GM12878 (cell line): ENCODE measurements around the gene BSPRY. TPM values are rescaled to one million over a fixed set of nuclear protein-coding genes. Genes with fewer than 3 reads are reported as not detected.

Experiments
- ATF2 ChIP-seq: IDR thresholded peaks from 2 replicates; pipeline ENCODE4 v1.6.1; 2012; ENCODE audit warnings: low read length, inconsistent platforms
- BMI1 ChIP-seq: fragments of 450-650 bp; IDR thresholded peaks from 2 replicates; pipeline ENCODE4 v1.6.1; 2016; ENCODE audit warnings: mild to moderate bottlenecking, moderate library complexity, borderline replicate concordance
- CBX3 ChIP-seq: fragments of 200-600 bp; sonication (generic); IDR thresholded peaks from 2 replicates; pipeline ENCODE4 v1.6.1; 2016; ENCODE audit warnings: low read depth, borderline replicate concordance
- E4F1 ChIP-seq: fragments of 450-650 bp; IDR thresholded peaks from 2 replicates; pipeline ENCODE4 v1.6.1; 2018; ENCODE audit warnings: borderline replicate concordance, mild to moderate bottlenecking; ENCODE audit not compliant: partially characterized antibody
- GABPA ChIP-seq: IDR thresholded peaks from 2 replicates; pipeline ENCODE4 v1.6.1; 2014; ENCODE audit warnings: antibody characterized with exemption, low read depth, mild to moderate bottlenecking, inconsistent platforms
- HCFC1 ChIP-seq: fragments of 150-350 bp; IDR thresholded peaks from 2 replicates; pipeline ENCODE4 v1.6.1; 2014; ENCODE audit warnings: low read length
- NR2C1 ChIP-seq: fragments of 450-650 bp; IDR thresholded peaks from 2 replicates; pipeline ENCODE4 v1.6.1; 2017; ENCODE audit warnings: antibody characterized with exemption, mild to moderate bottlenecking, moderate library complexity
- PBX3 ChIP-seq: IDR thresholded peaks from 2 replicates; pipeline ENCODE4 v1.6.1; 2011; ENCODE audit warnings: mild to moderate bottlenecking, low read depth, low read length, moderate library complexity; ENCODE audit not compliant: insufficient replicate concordance
- POLR2AphosphoS2 ChIP-seq: IDR thresholded peaks from 2 replicates; pipeline ENCODE4 v1.6.1; 2011; ENCODE audit warnings: low read depth, mild to moderate bottlenecking, low read length, improper control_type of control experiment, moderate library complexity
- POLR2AphosphoS5 ChIP-seq: IDR thresholded peaks from 2 replicates; pipeline ENCODE4 v1.6.1; 2011; ENCODE audit warnings: mild to moderate bottlenecking, low read length, inconsistent platforms
- RB1 ChIP-seq: fragments of 450-650 bp; formaldehyde crosslinking; IDR thresholded peaks from 2 replicates; pipeline ENCODE4 v1.6.1; 2017; ENCODE audit warnings: mild to moderate bottlenecking, borderline replicate concordance
- SIX5 ChIP-seq: IDR thresholded peaks from 2 replicates; pipeline ENCODE4 v1.6.1; 2011; ENCODE audit warnings: mild to moderate bottlenecking, low read depth, low read length, moderate library complexity; ENCODE audit not compliant: severe bottlenecking
- SMAD5 ChIP-seq: IDR thresholded peaks from 2 replicates; pipeline ENCODE4 v1.6.1; 2016; ENCODE audit warnings: antibody characterized with exemption, low read depth
- TCF7 ChIP-seq: IDR thresholded peaks from 2 replicates; pipeline ENCODE4 v1.6.1; 2014; ENCODE audit warnings: antibody characterized with exemption, borderline replicate concordance
- ZBTB4 ChIP-seq: fragments of 450-650 bp; formaldehyde crosslinking; IDR thresholded peaks from 2 replicates; pipeline ENCODE4 v1.4.0; 2022; ENCODE audit warnings: mild to moderate bottlenecking, moderate library complexity
- ZNF622 ChIP-seq: fragments of 450-650 bp; IDR thresholded peaks from 2 replicates; pipeline ENCODE4 v1.6.1; 2017; ENCODE audit warnings: mild to moderate bottlenecking, inconsistent platforms
- polyA plus RNA-seq, 11 experiments: library from polyadenylated mRNA; depleted of rRNA in 4 of 11; unstranded in 6 of 11; stranded (reverse) in 5 of 11; fragments of >200 nt; fragmentation: Nextera tagmentation in 4 of 11; fragmentation: Illumina TruSeq in 1 of 11; extraction: Ambion mirVana in 4 of 11; extraction: Trizol in 1 of 11; gene quantifications; 1 replicate in 1 of 11; 2 replicates in 10 of 11; pipeline versions ENCODE4 v1.2.1 to v1.2.3, GENCODE V29; 2011 to 2016; ENCODE audit warnings: inconsistent platforms in 2 of 11, missing spikeins in 2 of 11, low read depth in 1 of 11
- total RNA-seq, 4 experiments: library from RNA; depleted of rRNA in 3 of 4; stranded (reverse); fragments of >200 nt in 3 of 4; fragmentation: Illumina TruSeq in 1 of 4; extraction: Trizol in 1 of 4; gene quantifications; 2 replicates each; pipeline versions ENCODE4 v1.2.1 to v1.2.3, GENCODE V29; 2013 to 2021
- TF ChIP-seq, protein P1 (sequence below): fragments of 450-650 bp; IDR thresholded peaks from 2 replicates; pipeline ENCODE4 v1.6.1; 2017; ENCODE audit warnings: mild to moderate bottlenecking, moderate library complexity

Gene BSPRY
- total and polyA plus RNA-seq, 10 of the 15 experiments (the other 5 are each of a cell fraction or from before 2014, with no cell fraction given): 0.45 to 6.3 (median 4.1) TPM

DNA sequence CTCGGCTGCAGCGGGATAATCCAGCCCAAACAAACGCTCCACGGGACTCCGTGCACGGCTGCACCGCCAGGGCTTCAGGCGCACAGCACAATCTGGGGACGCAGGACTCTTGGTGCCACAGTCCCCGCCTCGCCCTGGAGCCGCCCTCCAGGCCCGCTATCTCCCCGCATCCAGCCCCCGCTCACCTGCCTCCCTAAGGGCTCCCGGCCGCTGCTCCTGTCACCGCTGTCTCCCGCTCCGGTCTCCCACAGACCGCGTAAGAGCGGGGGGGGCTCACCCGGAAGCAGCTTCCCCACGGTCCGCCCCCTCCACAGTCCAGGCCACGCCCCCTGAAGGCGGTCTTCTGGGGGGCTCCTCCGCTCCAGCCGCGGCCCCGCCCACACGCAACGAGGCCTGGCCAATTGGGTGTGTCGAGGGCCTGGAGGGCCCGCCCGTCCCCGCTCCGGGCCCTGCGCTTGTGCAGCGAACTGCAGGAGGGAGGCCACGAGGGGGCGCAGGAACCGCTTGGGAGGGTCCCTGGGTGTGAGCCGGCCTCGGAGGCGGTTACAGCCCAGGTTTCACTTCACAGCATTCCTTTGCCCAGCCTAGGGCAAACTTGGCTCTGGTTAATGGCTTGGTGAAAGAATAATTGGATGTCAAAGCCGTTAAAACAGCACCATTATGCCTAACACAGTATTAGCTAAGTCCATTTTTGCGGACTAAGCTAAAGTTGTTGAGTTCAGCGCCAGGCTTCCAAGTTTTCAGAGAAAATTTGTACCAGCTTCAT lies 51.9 kb downstream of the BSPRY start, which contains the start of gene ALAD (continued):
- TF ChIP-seq, protein P1, sequence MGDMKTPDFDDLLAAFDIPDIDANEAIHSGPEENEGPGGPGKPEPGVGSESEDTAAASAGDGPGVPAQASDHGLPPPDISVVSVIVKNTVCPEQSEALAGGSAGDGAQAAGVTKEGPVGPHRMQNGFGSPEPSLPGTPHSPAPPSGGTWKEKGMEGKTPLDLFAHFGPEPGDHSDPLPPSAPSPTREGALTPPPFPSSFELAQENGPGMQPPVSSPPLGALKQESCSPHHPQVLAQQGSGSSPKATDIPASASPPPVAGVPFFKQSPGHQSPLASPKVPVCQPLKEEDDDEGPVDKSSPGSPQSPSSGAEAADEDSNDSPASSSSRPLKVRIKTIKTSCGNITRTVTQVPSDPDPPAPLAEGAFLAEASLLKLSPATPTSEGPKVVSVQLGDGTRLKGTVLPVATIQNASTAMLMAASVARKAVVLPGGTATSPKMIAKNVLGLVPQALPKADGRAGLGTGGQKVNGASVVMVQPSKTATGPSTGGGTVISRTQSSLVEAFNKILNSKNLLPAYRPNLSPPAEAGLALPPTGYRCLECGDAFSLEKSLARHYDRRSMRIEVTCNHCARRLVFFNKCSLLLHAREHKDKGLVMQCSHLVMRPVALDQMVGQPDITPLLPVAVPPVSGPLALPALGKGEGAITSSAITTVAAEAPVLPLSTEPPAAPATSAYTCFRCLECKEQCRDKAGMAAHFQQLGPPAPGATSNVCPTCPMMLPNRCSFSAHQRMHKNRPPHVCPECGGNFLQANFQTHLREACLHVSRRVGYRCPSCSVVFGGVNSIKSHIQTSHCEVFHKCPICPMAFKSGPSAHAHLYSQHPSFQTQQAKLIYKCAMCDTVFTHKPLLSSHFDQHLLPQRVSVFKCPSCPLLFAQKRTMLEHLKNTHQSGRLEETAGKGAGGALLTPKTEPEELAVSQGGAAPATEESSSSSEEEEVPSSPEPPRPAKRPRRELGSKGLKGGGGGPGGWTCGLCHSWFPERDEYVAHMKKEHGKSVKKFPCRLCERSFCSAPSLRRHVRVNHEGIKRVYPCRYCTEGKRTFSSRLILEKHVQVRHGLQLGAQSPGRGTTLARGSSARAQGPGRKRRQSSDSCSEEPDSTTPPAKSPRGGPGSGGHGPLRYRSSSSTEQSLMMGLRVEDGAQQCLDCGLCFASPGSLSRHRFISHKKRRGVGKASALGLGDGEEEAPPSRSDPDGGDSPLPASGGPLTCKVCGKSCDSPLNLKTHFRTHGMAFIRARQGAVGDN: no peak
- TF ChIP-seq GABPA (no peak), RB1 (peak; percentile 68; the same call in 1 of the 2 replicates), POLR2AphosphoS2 (no peak), ZNF622 (no peak), E4F1 (peak; percentile 76), CBX3 (no peak), ZBTB4 (no peak), HCFC1 (no peak), NR2C1 (peak; percentile 77), ATF2 (no peak), PBX3 (no peak), SIX5 (no peak), BMI1 (no peak), TCF7 (no peak), SMAD5 (no peak), POLR2AphosphoS5 (peak; percentile 59; the same call in 1 of the 2 replicates)
